Effector memory CD4-positive, alpha-beta T cell (primary cell): ENCODE measurements around the gene HDGF.

ENCODE experiments used
- DNase-seq, 3 donors: peaks; one replicate each; pipeline ENCODE4 v3.0.0-alpha.2; 2020
- H3K27ac ChIP-seq: 2 replicates; pipeline ENCODE4 v1.7.0; 2013; ENCODE audit warnings: mild to moderate bottlenecking, low read length, moderate library complexity; ENCODE audit not compliant: insufficient read depth, poor library complexity, severe bottlenecking
- H3K27me3 ChIP-seq: replicated peaks from 2 replicates; pipeline ENCODE4 v1.7.0; 2013; ENCODE audit warnings: mild to moderate bottlenecking, low read length; ENCODE audit not compliant: insufficient read depth, control insufficient read depth, poor library complexity, severe bottlenecking
- H3K36me3 ChIP-seq: 2 replicates; pipeline ENCODE4 v1.7.0; 2013; ENCODE audit warnings: mild to moderate bottlenecking, low read length, moderate library complexity; ENCODE audit not compliant: control insufficient read depth, insufficient read depth
- H3K4me1 ChIP-seq: 2 replicates; pipeline ENCODE4 v1.7.0; 2013; ENCODE audit warnings: low read length, mild to moderate bottlenecking; ENCODE audit not compliant: control insufficient read depth, insufficient read depth, poor library complexity, severe bottlenecking
- H3K4me3 ChIP-seq: 2 replicates; pipeline ENCODE4 v1.7.0; 2013; ENCODE audit warnings: low read length, low read depth, mild to moderate bottlenecking; ENCODE audit not compliant: insufficient read depth, poor library complexity, severe bottlenecking
- H3K9me3 ChIP-seq: 2 replicates; pipeline ENCODE4 v1.7.0; 2013; ENCODE audit warnings: mild to moderate bottlenecking, low read length, moderate library complexity; ENCODE audit not compliant: control insufficient read depth

Gene HDGF

GRCh38 chr1:156703336-156703735, 48.1 kb downstream of the HDGF start:
- Histone ChIP-seq H3K36me3 (no peaks in the 10 kb centered on the region), H3K4me1 (peaks cover 28% of the 10 kb centered on the region), H3K4me3 (no peak overlapping the region), H3K27ac (no peak overlapping the region), H3K27me3 (peaks cover 17% of the 10 kb centered on the region), H3K9me3 (no peaks in the 10 kb centered on the region)
- DNase-seq, result no peak

- no peak overlapping the region for H3K4me3 ChIP-seq
- H3K9me3 ChIP-seq, result no peaks in the 10 kb centered on the region
- no peaks in the 10 kb centered on the region for H3K36me3 ChIP-seq
- H3K27me3 ChIP-seq, result peaks cover 17% of the 10 kb centered on the region
- no peak overlapping the region for H3K27ac ChIP-seq
- H3K4me1 ChIP-seq, result peaks cover 15% of the 10 kb centered on the region
- DNase-seq, result no peak
Measured at GRCh38 chr1:156700736-156701531, 50.5 kb downstream of the HDGF start.

GRCh38 chr1:156698995-156699394, 52.5 kb downstream of the HDGF start:
- no peak for DNase-seq
- no peaks in the 10 kb centered on the region for H3K36me3 ChIP-seq
- H3K4me1 ChIP-seq, result no peaks in the 10 kb centered on the region
- peaks cover 10% of the 10 kb centered on the region for H3K27me3 ChIP-seq
- no peak overlapping the region for H3K4me3 ChIP-seq
- H3K9me3 ChIP-seq, result no peaks in the 10 kb centered on the region
- no peak overlapping the region for H3K27ac ChIP-seq

GRCh38 chr1:156697481-156697880, 54.0 kb downstream of the HDGF start:
- no peaks in the 10 kb centered on the region for H3K36me3 ChIP-seq
- peaks cover 15% of the 10 kb centered on the region for H3K27me3 ChIP-seq
- H3K4me1 ChIP-seq, result peaks cover 8% of the 10 kb centered on the region
- no peak overlapping the region for H3K4me3 ChIP-seq
- H3K9me3 ChIP-seq, result no peaks in the 10 kb centered on the region
- no peak for DNase-seq
- no peak overlapping the region for H3K27ac ChIP-seq

GRCh38 chr1:156696755-156697154, 54.7 kb downstream of the HDGF start:
- Histone ChIP-seq H3K27me3 (peaks cover 21% of the 10 kb centered on the region), H3K36me3 (no peaks in the 10 kb centered on the region), H3K4me3 (no peak overlapping the region), H3K27ac (no peak overlapping the region), H3K9me3 (no peaks in the 10 kb centered on the region), H3K4me1 (peaks cover 8% of the 10 kb centered on the region)
- no peak for DNase-seq

GRCh38 chr1:156694690-156694962, 56.8 kb downstream of the HDGF start:
- Histone ChIP-seq H3K9me3 (no peaks in the 10 kb centered on the region), H3K36me3 (no peaks in the 10 kb centered on the region), H3K27ac (no peak overlapping the region), H3K4me1 (peaks cover 10% of the 10 kb centered on the region), H3K27me3 (peaks cover 42% of the 10 kb centered on the region), H3K4me3 (no peak overlapping the region)
- no peak for DNase-seq

GRCh38 chr1:156693848-156694689, 57.4 kb downstream of the HDGF start:
- peaks cover 16% of the 10 kb centered on the region for H3K4me1 ChIP-seq
- DNase-seq, result no peak
- no peak overlapping the region for H3K4me3 ChIP-seq
- no peaks in the 10 kb centered on the region for H3K9me3 ChIP-seq
- peaks cover 43% of the 10 kb centered on the region for H3K27me3 ChIP-seq
- no peak overlapping the region for H3K27ac ChIP-seq
- no peaks in the 10 kb centered on the region for H3K36me3 ChIP-seq

GRCh38 chr1:156692925-156693847, 58.3 kb downstream of the HDGF start:
- no peaks in the 10 kb centered on the region for H3K9me3 ChIP-seq
- H3K27ac ChIP-seq, result no peak overlapping the region
- no peaks in the 10 kb centered on the region for H3K36me3 ChIP-seq
- H3K4me1 ChIP-seq, result peaks cover 16% of the 10 kb centered on the region
- peaks cover 43% of the 10 kb centered on the region for H3K27me3 ChIP-seq
- DNase-seq, result no peak
- H3K4me3 ChIP-seq, result no peak overlapping the region

- DNase-seq, result no peak
- Histone ChIP-seq H3K27ac (no peak overlapping the region), H3K9me3 (no peaks in the 10 kb centered on the region), H3K36me3 (no peaks in the 10 kb centered on the region), H3K4me1 (peaks cover 16% of the 10 kb centered on the region), H3K4me3 (no peak overlapping the region), H3K27me3 (peaks cover 43% of the 10 kb centered on the region)
Measured at GRCh38 chr1:156692441-156692924, 59.0 kb downstream of the HDGF start.
